Calu3 (cell line): ENCODE data around the gene LMO3. TPM values are rescaled to one million over a fixed set of nuclear protein-coding genes. Genes with fewer than 3 reads are reported as not detected.

ENCODE experiments used
- BruUV-seq: library from RNA; stranded (reverse); fragments of 400-500 nt; replicated peaks from 2 replicates; lab custom pipeline; 2021; lab: Mats Ljungman, UMichigan
- CTCF ChIA-PET: fragments of 300-600 bp; sonication (Branson Sonifier 250); formaldehyde crosslinking; loops from one replicate; lab custom pipeline; 2022; ENCODE audit warnings: antibody characterized with exemption; lab: Charles Lee
- DNase-seq: peaks from one replicate; pipeline ENCODE4 v3.0.0; 2022
- H3K27ac Mint-ChIP-seq: one replicate; pipeline ENCODE4 v1.8.0; 2022; ENCODE audit warnings: mixed read lengths; ENCODE audit not compliant: unreplicated experiment
- H3K27me3 Mint-ChIP-seq: one replicate; pipeline ENCODE4 v1.8.0; 2022; ENCODE audit warnings: mixed read lengths; ENCODE audit not compliant: unreplicated experiment
- H3K36me3 Mint-ChIP-seq: one replicate; pipeline ENCODE4 v1.8.0; 2022; ENCODE audit warnings: mild to moderate bottlenecking, moderate library complexity, mixed read lengths; ENCODE audit not compliant: insufficient read depth, unreplicated experiment
- H3K4me1 Mint-ChIP-seq: one replicate; pipeline ENCODE4 v1.8.0; 2022; ENCODE audit warnings: mild to moderate bottlenecking, low read depth, mixed read lengths; ENCODE audit not compliant: unreplicated experiment
- H3K4me3 Mint-ChIP-seq: one replicate; pipeline ENCODE4 v1.8.0; 2022; ENCODE audit warnings: mild to moderate bottlenecking, low read depth, moderate library complexity, mixed read lengths; ENCODE audit not compliant: unreplicated experiment
- H3K9me3 Mint-ChIP-seq: one replicate; pipeline ENCODE4 v1.8.0; 2022; ENCODE audit warnings: low read depth, mixed read lengths; ENCODE audit not compliant: unreplicated experiment
- CTCF ChIP-seq: fragments of 200-600 bp; IDR thresholded peaks from one replicate; pipeline ENCODE4 v1.8.0; 2022; ENCODE audit warnings: antibody characterized with exemption; ENCODE audit not compliant: unreplicated experiment
- intact Hi-C: fragments of 100-400 bp; cut with micrococcal nuclease; formaldehyde crosslinking; loops from one replicate; pipeline ENCODE4 v1.10.0; 2022; ENCODE audit not compliant: unreplicated experiment
- total RNA-seq: library from RNA; stranded (reverse); gene quantifications from 2 replicates; pipeline ENCODE4 v1.2.3, GENCODE V29; 2022

LMO3 gene
- total RNA-seq, 1 experiment from 2014 or later, result not detected

- no peaks in the 10 kb centered on the region for H3K27me3 Mint-ChIP-seq
- no peaks in the 10 kb centered on the region for H3K36me3 Mint-ChIP-seq
- DNase-seq, result no peak
- TF ChIP-seq CTCF, result no peak
- no peak overlapping the region for H3K27ac Mint-ChIP-seq
- H3K9me3 Mint-ChIP-seq, result no peaks in the 10 kb centered on the region
- CTCF ChIA-PET, result interaction anchor here (0.9 kb wide), 1 partner anchor 13 kb away, joined by 4 read pairs; the partner anchor contains the start of gene LMO3
- no peak overlapping the region for H3K4me3 Mint-ChIP-seq
- H3K4me1 Mint-ChIP-seq, result no peaks in the 10 kb centered on the region
- intact Hi-C loops, result no loop called here
- no TSS peak for BruUV-seq
Observed at GRCh38 chr12:16593546-16593945, 12.4 kb downstream of the LMO3 start.

GRCh38 chr12:16590645-16591044 lies 15.3 kb downstream of the LMO3 start:
- H3K9me3 Mint-ChIP-seq, result no peaks in the 10 kb centered on the region
- no TSS peak for BruUV-seq
- intact Hi-C loops, result no loop called here
- no peak overlapping the region for H3K27ac Mint-ChIP-seq
- no peak for DNase-seq
- CTCF ChIA-PET, result no interaction called here
- no peak for TF ChIP-seq CTCF
- H3K4me1 Mint-ChIP-seq, result no peaks in the 10 kb centered on the region
- no peaks in the 10 kb centered on the region for H3K27me3 Mint-ChIP-seq
- H3K36me3 Mint-ChIP-seq, result no peaks in the 10 kb centered on the region
- H3K4me3 Mint-ChIP-seq, result no peak overlapping the region

- Mint-ChIP-seq H3K27ac (no peak overlapping the region), H3K4me3 (no peak overlapping the region), H3K4me1 (no peaks in the 10 kb centered on the region), H3K9me3 (no peaks in the 10 kb centered on the region), H3K36me3 (no peaks in the 10 kb centered on the region), H3K27me3 (no peaks in the 10 kb centered on the region)
- intact Hi-C loops, result no loop called here
- no TSS peak for BruUV-seq
- TF ChIP-seq CTCF, result no peak
- DNase-seq, result no peak
- CTCF ChIA-PET, result no interaction called here
Observed at GRCh38 chr12:16588812-16589211, 17.1 kb downstream of the LMO3 start.

- CTCF ChIA-PET, result no interaction called here
- Mint-ChIP-seq H3K36me3 (no peaks in the 10 kb centered on the region), H3K9me3 (no peaks in the 10 kb centered on the region), H3K27me3 (no peaks in the 10 kb centered on the region), H3K4me3 (no peak overlapping the region), H3K4me1 (no peaks in the 10 kb centered on the region), H3K27ac (no peak overlapping the region)
- BruUV-seq, result no TSS peak
- intact Hi-C loops, result no loop called here
- no peak for TF ChIP-seq CTCF
- no peak for DNase-seq
Observed at GRCh38 chr12:16587514-16587913, 18.4 kb downstream of the LMO3 start.
